K562 (cell line): ENCODE data around the gene ANO8. TPM values are rescaled to one million over a fixed set of nuclear protein-coding genes. Genes with fewer than 3 reads are reported as not detected.
A peak's percentile ranks its signal among the peaks of the same experiment; 100 is the strongest.

Experiments used
- ATAC-seq: fragments of 200-7000 bp; cut with Tn5 transposase; 3 replicates; pipeline ENCODE4 v1.9.1; 2020; ENCODE audit warnings: moderate library complexity
- BruUV-seq: library from RNA; stranded (reverse); fragments of 400-500 nt; replicated peaks from 2 replicates; lab custom pipeline; 2021; lab: Mats Ljungman, UMichigan
- CTCF ChIA-PET: fragments of 300-600 bp; formaldehyde crosslinking; extraction: SDS; loops from one replicate; lab custom pipeline; 2021; ENCODE audit warnings: low intra/inter-chr PET ratio; lab: Yijun Ruan, JAX
- POLR2A ChIA-PET: fragments of 300-600, 350-650 bp; sonication (Branson Sonifier 250); formaldehyde crosslinking; extraction: SDS; loops from one replicate; lab custom pipeline; 2021; ENCODE audit warnings: antibody characterized with exemption, inconsistent platforms; lab: Yijun Ruan, JAX
- DNase-seq, 4 experiments: peaks; one replicate each; pipeline versions ENCODE4 v3.0.0 to v3.0.0-alpha.2; 2011 to 2018; ENCODE audit warnings: low spot score in 3 of 4, mixed read lengths in 3 of 4; ENCODE audit errors: extremely low read depth in 1 of 4
- FAIRE-seq: peaks from 2 replicates; lab custom pipeline; 2011; peaks lifted over from hg19 to GRCh38; lab: Jason Lieb, UNC
- H2AFZ ChIP-seq: 2 replicates; pipeline ENCODE4 v1.6.0; 2011; ENCODE audit warnings: low read depth, low read length, control low read depth, inconsistent platforms
- H3K27ac ChIP-seq: fragments of 200-600 bp; 3 replicates; pipeline ENCODE4 v1.8.0; 2011; ENCODE audit warnings: low read depth, mild to moderate bottlenecking, control low read depth, inconsistent platforms, low read length, moderate library complexity, mixed read lengths; ENCODE audit errors: extremely low read depth
- H3K27me3 ChIP-seq, 2 experiments: fragments of 300-600 bp in 1 of 2; 2 replicates in 1 of 2; 3 replicates in 1 of 2; pipeline versions ENCODE4 v1.6.0 to v1.8.0; 2011; ENCODE audit warnings: inconsistent platforms in 2 of 2, low read length in 2 of 2, mild to moderate bottlenecking in 1 of 2, mixed read lengths in 1 of 2, moderate library complexity in 1 of 2; ENCODE audit not compliant: control insufficient read depth in 2 of 2, insufficient read depth in 2 of 2
- H3K36me3 ChIP-seq: fragments of 300-600 bp; 3 replicates; pipeline ENCODE4 v1.8.0; 2011; ENCODE audit warnings: mild to moderate bottlenecking, low read length, inconsistent platforms; ENCODE audit not compliant: control insufficient read depth, insufficient read depth
- H3K4me1 ChIP-seq, 2 experiments: fragments of 200-600 bp in 1 of 2; replicated peaks in 1 of 2; 2 replicates in 1 of 2; 3 replicates in 1 of 2; pipeline versions ENCODE4 v1.5.1 to v1.8.0; 2011; ENCODE audit warnings: inconsistent platforms in 2 of 2, low read length in 2 of 2, mild to moderate bottlenecking in 1 of 2, mixed read lengths in 1 of 2, moderate library complexity in 1 of 2; ENCODE audit not compliant: control insufficient read depth in 2 of 2, insufficient read depth in 2 of 2
- H3K4me2 ChIP-seq: 2 replicates; pipeline ENCODE4 v1.6.1; 2011; ENCODE audit warnings: low read length, control low read depth, inconsistent platforms, mixed read lengths; ENCODE audit not compliant: insufficient read depth
- H3K4me3 ChIP-seq: fragments of 200-600 bp; sonication (generic), shearing (Covaris generic); 2 replicates; pipeline ENCODE4 v1.5.1; 2016; ENCODE audit warnings: control low read depth, inconsistent platforms
- H3K79me2 ChIP-seq: fragments of 200-600 bp; 3 replicates; pipeline ENCODE4 v1.8.0; 2011; ENCODE audit warnings: low read length, inconsistent platforms; ENCODE audit not compliant: control insufficient read depth, insufficient read depth
- H3K9ac ChIP-seq, 2 experiments: 2 replicates each; pipeline versions ENCODE4 v1.6.0 to v1.6.1; 2011; ENCODE audit warnings: low read depth in 2 of 2, low read length in 2 of 2, control low read depth in 1 of 2, inconsistent platforms in 1 of 2, mild to moderate bottlenecking in 1 of 2, mixed read lengths in 1 of 2; ENCODE audit not compliant: insufficient read depth in 1 of 2
- H3K9me1 ChIP-seq: one replicate; pipeline ENCODE4 v1.6.0; 2011; ENCODE audit warnings: inconsistent platforms, mild to moderate bottlenecking, low read length, moderate library complexity; ENCODE audit not compliant: control insufficient read depth, insufficient read depth
- H3K9me3 ChIP-seq: replicated peaks from 2 replicates; pipeline ENCODE4 v1.5.1; 2011; ENCODE audit warnings: low read depth, low read length, inconsistent platforms; ENCODE audit not compliant: control insufficient read depth, insufficient read depth
- H4K20me1 ChIP-seq: replicated peaks from 2 replicates; pipeline ENCODE4 v1.6.1; 2011; ENCODE audit warnings: low read length, inconsistent platforms, mixed read lengths; ENCODE audit not compliant: control insufficient read depth, insufficient read depth
- COPS2 ChIP-seq: fragments of 450-650 bp; conservative IDR thresholded peaks from 2 replicates; pipeline ENCODE4 v1.6.1; 2016; ENCODE audit warnings: mild to moderate bottlenecking, moderate library complexity
- PCBP1 ChIP-seq: fragments of 200-400 bp; formaldehyde crosslinking; IDR thresholded peaks from 2 replicates; pipeline ENCODE4 v1.6.1; 2018; ENCODE audit warnings: mild to moderate bottlenecking, low read depth, low read length; ENCODE audit not compliant: poor library complexity, severe bottlenecking
- WGBS: fragments of 100-300 bp; shearing (Covaris generic); methylation state at CpG from one replicate; pipeline ENCODE4 v1.1.6; 2016; ENCODE audit warnings: low coverage, mixed read lengths; ENCODE audit not compliant: insufficient coverage; ENCODE audit errors: missing lambda C conversion rate; 5-methylcytosine and 5-hydroxymethylcytosine counted together
- in situ Hi-C: fragments of 300-500 bp; cut with MboI; formaldehyde crosslinking; loops from 4 replicates; pipeline ENCODE4 v1.15.0; 2018; ENCODE audit warnings: inconsistent platforms, mixed read lengths
- intact Hi-C: fragments of 100-400 bp; cut with micrococcal nuclease; formaldehyde crosslinking; loops from 2 replicates; pipeline ENCODE4 v1.14.2; 2022
- polyA plus RNA-seq, 8 experiments: library from polyadenylated mRNA; depleted of rRNA in 4 of 8; stranded (reverse) in 5 of 8; unstranded in 3 of 8; fragments of >200 nt; fragmentation: Nextera tagmentation in 2 of 8; fragmentation: Illumina TruSeq in 1 of 8; extraction: Ambion mirVana in 2 of 8; extraction: Trizol in 1 of 8; gene quantifications; 2 replicates each; pipeline versions ENCODE4 v1.2.1 to v1.2.3, GENCODE V29; 2011 to 2014; ENCODE audit warnings: inconsistent platforms in 1 of 8, missing spikeins in 1 of 8
- total RNA-seq, 7 experiments: library from RNA; depleted of rRNA in 6 of 7; stranded (reverse); fragments of >200 nt in 6 of 7; fragmentation: Illumina TruSeq in 2 of 7; extraction: Trizol in 2 of 7; gene quantifications; 2 replicates each; pipeline versions ENCODE4 v1.2.1 to v1.2.3, GENCODE V29; 2011 to 2021; ENCODE audit warnings: low replicate concordance in 1 of 7
- TF ChIP-seq, protein P1 (sequence below), 3 experiments: fragments of 200-800 bp in 1 of 3; sonication (Bioruptor generic) in 1 of 3; sonication (generic) in 1 of 3; formaldehyde crosslinking in 1 of 3; IDR thresholded peaks; 2 replicates each; pipeline versions ENCODE4 v1.6.1 to v1.8.0; 2016 to 2022; ENCODE audit warnings: mild to moderate bottlenecking in 2 of 3, missing compliant biosample characterization in 2 of 3, missing genetic modification characterization in 2 of 3, missing genetic modification reagents in 1 of 3
- TF ChIP-seq, protein P2 (sequence below), 2 experiments: IDR thresholded peaks; 2 replicates each; pipeline ENCODE4 v1.6.1; 2011; ENCODE audit warnings: borderline replicate concordance in 1 of 2, control low read depth in 1 of 2, low read depth in 1 of 2, low read length in 1 of 2, mild to moderate bottlenecking in 1 of 2, mixed read lengths in 1 of 2, moderate library complexity in 1 of 2; ENCODE audit not compliant: insufficient read depth in 1 of 2, insufficient read length in 1 of 2, poor library complexity in 1 of 2, severe bottlenecking in 1 of 2; ENCODE audit errors: extremely low read depth in 1 of 2

The ANO8 gene
- total and polyA plus RNA-seq, 9 of the 15 experiments (the other 6 are each of a cell fraction or from before 2014, with no cell fraction given) = 0.07 to 7.6 (median 2.3) TPM; not detected in 1

DNA sequence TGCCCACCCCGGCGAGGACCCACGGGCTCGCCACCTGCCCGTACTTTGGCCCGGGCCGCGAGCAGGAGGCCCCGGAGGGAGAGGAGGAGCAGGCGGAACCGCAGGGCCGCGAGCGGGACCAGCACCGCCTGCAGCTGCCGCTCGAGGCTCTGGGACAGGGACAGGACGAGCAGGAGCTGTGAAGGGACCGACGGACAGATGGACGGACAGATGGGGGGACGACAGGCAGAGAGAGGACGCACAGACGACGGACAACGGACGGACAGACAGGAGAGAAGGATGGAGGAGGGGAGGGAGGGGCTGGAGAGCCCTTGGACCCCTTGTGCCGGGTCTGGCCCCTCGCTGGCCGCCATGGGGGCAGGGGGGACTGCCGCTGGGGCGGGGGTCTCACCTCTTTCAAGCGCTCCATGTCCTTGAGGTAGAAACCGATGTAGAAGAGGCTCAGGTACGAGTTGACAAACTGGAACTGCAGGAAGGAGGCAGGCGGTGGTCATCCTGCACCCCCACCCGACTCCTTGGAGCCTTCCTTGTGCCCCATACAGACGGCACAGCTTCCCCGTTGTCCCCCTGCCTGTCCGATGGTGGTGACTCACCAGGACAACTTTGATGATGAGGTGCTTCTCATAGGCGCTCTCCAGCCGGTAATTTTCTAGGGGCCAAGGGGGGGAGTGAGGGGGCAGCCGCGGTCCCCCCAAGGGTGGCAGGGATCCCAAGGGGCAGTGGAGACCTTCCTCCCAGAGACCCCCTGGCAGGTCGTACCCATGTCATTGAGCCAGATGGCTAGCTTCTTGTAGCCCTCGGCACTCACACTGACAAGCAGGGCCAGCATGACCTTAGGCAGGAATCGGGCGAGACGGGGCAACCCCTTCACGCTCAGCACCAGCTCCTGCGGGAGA, 5.0 kb downstream of the ANO8 start:
- intact Hi-C loops = no loop called here
- Histone ChIP-seq H4K20me1 (no peaks in the 10 kb centered on the region; the same call in 1 of the 2 replicates), H3K27ac (no peak overlapping the region), H3K4me2 (no peak overlapping the region), H3K79me2 (peaks cover 5% of the 10 kb centered on the region; the same call in 1 of the 3 replicates), H3K9me3 (no peaks in the 10 kb centered on the region; the same call in 1 of the 2 replicates), H3K4me3 (no peak overlapping the region), H3K36me3 (peaks cover 9% of the 10 kb centered on the region; the same call in 1 of the 3 replicates), H3K9ac (no peak overlapping the region; a peak in 1 of 4 replicates), H2AFZ (no peak overlapping the region), H3K27me3 (no peaks in the 10 kb centered on the region), H3K9me1 (peaks cover 4% of the 10 kb centered on the region)
- WGBS = 81% methylated on average over 29 of the region's 51 CpGs
- DNase-seq = no peak
- BruUV-seq = no TSS peak
- POLR2A ChIA-PET = interaction anchor here (7.9 kb wide), 1 partner anchor 20 kb away, joined by 78 read pairs; the partner anchor contains the start of gene DDA1
- TF ChIP-seq, protein P1, sequence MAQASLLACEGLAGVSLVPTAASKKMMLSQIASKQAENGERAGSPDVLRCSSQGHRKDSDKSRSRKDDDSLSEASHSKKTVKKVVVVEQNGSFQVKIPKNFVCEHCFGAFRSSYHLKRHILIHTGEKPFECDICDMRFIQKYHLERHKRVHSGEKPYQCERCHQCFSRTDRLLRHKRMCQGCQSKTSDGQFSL (CRISPR knock-in tag; IDR thresholded peaks at IDR 0.05) = 0 out of 2 replicates have a peak, but pooled peaks have one; percentile 25
- TF ChIP-seq, protein P1 (tag; IDR thresholded peaks at IDR 0.05) = no peak
- TF ChIP-seq, protein P2, sequence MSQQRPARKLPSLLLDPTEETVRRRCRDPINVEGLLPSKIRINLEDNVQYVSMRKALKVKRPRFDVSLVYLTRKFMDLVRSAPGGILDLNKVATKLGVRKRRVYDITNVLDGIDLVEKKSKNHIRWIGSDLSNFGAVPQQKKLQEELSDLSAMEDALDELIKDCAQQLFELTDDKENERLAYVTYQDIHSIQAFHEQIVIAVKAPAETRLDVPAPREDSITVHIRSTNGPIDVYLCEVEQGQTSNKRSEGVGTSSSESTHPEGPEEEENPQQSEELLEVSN (IDR thresholded peaks at IDR 0.05; ENCODE audit: borderline replicate concordance in 1 of 2, extremely low read depth in 1 of 2, insufficient read depth in 1 of 2, insufficient read length in 1 of 2, low read depth in 1 of 2, low read length in 1 of 2, poor library complexity in 1 of 2, severe bottlenecking in 1 of 2) = peak in 1 of 2 experiments; percentile 38
- no peak for TF ChIP-seq COPS2
- peak; percentile 52 for TF ChIP-seq PCBP1
- TF ChIP-seq, all 486 proteins: peak for 3
- H3K4me1 ChIP-seq = peaks cover 16 to 65% of the 10 kb centered on the region in 2 experiments; a peak in 4 of 5 replicates
- ATAC-seq (no peak), FAIRE-seq (no peak)
- in situ Hi-C loops = no loop called here
- CTCF ChIA-PET = no interaction called here
